ENCODE measurements around the gene ZNF837.

ZNF837 gene

DNA sequence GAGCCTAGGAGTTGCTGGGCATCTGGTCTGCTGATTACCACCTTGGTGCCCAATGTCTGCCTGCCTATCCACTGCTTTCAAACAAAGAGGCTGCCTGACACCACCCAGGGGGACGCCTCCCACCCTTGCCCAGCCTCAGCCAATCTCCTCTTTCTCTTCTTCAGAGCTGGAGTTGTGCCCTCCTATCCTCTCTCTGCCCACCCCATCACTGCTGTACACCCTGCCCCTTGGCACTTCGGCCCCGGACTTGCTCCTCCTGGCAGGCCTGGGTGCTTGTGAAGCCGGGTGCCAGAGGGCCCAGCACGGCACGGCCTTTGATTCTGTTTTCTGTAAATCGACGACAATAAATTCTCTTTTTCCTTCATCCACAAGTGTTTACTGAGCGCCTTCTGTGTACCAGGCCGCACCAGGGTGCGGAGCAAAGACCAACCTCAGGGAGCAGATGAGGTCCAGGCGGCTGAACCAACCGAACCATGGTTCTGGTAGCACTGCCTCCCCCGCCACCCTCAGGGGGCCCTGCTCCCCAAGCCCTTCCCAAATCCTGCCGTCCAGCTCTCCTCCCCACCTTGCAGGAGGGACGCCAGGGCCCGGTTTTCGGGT, 19.6 kb upstream of the ZNF837 start:
- TF ChIP-seq, protein P1, sequence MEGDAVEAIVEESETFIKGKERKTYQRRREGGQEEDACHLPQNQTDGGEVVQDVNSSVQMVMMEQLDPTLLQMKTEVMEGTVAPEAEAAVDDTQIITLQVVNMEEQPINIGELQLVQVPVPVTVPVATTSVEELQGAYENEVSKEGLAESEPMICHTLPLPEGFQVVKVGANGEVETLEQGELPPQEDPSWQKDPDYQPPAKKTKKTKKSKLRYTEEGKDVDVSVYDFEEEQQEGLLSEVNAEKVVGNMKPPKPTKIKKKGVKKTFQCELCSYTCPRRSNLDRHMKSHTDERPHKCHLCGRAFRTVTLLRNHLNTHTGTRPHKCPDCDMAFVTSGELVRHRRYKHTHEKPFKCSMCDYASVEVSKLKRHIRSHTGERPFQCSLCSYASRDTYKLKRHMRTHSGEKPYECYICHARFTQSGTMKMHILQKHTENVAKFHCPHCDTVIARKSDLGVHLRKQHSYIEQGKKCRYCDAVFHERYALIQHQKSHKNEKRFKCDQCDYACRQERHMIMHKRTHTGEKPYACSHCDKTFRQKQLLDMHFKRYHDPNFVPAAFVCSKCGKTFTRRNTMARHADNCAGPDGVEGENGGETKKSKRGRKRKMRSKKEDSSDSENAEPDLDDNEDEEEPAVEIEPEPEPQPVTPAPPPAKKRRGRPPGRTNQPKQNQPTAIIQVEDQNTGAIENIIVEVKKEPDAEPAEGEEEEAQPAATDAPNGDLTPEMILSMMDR (IDR thresholded peaks at IDR 0.05; ENCODE audit: low read depth, low read length, missing control alignments), result no peak
- H3K4me3 ChIP-seq (replicated peaks; ENCODE audit: low read depth, low read length), result peak overlapping the region; percentile 69
- no peak for DNase-seq (ENCODE audit: extremely low read depth, low read depth)

DNA sequence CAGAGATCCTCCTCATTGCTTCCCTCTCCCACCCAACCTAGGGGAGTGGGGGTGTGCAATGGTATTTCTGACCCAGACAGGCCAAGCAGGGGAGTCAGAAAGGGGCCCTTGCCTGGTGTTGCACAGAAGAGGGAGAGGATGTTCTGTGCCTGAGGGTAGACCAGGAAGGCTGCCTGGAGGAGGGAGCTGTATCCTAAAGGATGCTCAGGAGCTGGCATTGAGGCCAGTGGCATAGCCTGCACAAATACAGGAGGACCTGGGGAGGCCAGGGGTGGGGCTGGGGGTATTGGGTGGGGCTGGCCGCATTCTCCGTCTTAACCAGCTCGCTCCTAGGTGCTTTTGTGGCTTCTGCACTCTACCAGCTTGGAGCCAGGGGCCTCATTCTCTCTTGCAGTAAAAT, 19.1 kb upstream of the ZNF837 start:
- no peak for DNase-seq (ENCODE audit: extremely low read depth, low read depth)
- TF ChIP-seq, protein P1 (IDR thresholded peaks at IDR 0.05; ENCODE audit: low read depth, low read length, missing control alignments), result no peak
- no peak overlapping the region for H3K4me3 ChIP-seq (replicated peaks; ENCODE audit: low read depth, low read length)

DNA sequence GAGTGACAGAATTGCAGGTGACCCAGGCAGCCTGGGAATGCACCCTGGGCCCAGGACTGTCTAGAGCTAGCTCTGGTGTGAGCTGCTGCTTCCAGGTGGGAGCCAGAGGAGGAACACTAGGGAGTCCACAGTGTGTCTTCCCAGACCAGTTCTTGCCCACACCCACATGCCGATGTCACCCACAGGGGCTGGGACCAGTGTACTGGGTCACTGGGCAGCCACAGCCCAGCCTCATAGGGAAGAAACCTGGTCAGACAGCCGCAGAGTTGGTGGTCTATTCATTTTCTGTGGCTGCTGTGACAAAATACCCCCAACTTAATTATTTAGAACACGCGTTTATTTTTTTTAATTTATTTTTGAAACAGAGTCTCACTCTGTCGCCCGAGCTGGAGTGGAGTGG, 17.7 kb upstream of the ZNF837 start:
- no peak for DNase-seq (ENCODE audit: extremely low read depth, low read depth)
- TF ChIP-seq, protein P1 (IDR thresholded peaks at IDR 0.05; ENCODE audit: low read depth, low read length, missing control alignments), result no peak
- H3K4me3 ChIP-seq (replicated peaks; ENCODE audit: low read depth, low read length), result no peak overlapping the region

DNA sequence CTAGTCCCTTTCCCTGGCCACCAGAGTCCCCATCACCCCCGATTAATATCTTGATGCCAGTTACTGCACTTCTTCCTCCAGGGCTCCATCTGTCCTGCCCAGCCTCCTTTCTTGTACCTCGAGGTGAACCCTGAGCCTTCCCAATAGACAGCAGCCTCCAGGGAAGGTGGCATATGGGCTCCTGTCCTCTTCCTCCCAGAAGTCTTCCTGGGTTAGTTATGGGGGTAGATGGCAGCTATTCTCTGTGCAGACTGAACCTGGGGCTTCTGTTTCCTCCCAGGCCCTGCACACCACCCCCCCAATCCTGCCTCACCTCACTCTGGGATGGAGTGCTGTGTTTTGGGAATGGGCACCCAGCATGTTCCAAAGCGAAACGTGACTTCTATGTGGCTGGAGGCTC, 17.3 kb upstream of the ZNF837 start:
- TF ChIP-seq, protein P1 (IDR thresholded peaks at IDR 0.05; ENCODE audit: low read depth, low read length, missing control alignments), result no peak
- no peak overlapping the region for H3K4me3 ChIP-seq (replicated peaks; ENCODE audit: low read depth, low read length)
- DNase-seq (ENCODE audit: extremely low read depth, low read depth), result no peak

DNA sequence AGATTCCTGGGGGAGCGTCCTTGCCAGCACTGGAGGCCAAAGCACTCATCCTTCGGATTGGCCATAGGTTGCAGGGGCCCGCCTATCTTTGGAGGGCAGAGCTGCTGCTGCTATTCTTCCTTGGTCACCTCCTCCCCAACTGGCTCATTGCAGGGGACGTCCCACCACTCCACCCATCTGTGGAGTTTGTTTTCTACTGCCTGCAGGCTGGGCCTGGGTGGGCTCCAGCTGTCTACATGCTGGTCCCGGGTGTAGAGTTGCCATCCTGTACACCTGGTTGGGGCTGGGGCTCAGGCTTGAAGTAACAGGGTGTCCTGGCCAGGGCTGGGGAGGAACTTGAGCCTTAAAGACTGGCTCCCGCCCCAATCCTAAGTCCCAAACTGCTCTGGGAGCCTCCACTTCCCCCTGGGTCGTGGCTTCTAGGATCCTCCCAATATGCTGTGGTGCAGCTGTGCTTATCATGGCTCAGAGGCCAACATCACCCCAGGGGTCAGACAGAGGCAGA, 16.8 kb upstream of the ZNF837 start:
- DNase-seq (ENCODE audit: extremely low read depth, low read depth), result no peak
- TF ChIP-seq, protein P1 (IDR thresholded peaks at IDR 0.05; ENCODE audit: low read depth, low read length, missing control alignments), result no peak
- no peak overlapping the region for H3K4me3 ChIP-seq (replicated peaks; ENCODE audit: low read depth, low read length)

DNA sequence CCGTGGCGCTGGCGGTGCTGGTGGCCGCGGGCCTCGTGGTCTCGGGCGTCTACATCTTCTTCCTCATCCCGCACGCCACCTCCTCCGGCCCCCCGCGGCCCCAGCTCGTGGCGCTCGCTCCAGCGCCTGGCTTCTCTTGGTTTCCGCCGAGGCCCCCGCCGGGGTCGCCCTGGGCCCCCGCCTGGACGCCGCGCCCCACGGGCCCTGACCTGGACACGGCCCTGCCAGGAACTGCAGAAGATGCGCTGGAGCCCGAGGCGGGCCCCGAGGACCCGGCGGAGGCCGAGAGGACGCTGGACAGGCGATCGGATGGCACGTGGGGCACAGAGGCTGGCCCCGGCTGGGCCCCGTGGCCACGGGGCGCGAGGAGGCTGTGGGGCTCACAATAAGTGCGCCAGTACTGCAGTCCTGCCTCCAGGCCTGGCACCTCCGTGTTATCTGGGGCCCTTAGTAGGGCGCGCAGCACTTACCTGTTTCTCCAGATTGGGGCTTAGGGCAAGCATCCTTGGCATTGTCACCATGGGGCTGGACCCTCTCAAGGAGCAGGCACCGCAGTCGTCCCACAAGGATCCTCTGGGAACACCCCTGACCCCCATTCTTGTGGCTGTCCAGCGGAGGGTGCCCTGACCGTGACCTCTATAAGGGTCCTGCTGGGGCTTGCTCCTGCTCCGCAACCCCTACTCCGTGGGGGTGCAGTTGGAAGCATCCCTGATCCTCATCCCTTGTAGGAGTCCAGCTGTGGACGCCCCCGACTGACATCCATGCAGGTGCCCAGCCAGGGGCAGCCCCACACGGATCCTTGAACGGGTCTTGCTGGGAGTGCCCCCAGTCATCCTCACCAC, 16.1 kb upstream of the ZNF837 start:
- TF ChIP-seq, protein P1 (IDR thresholded peaks at IDR 0.05; ENCODE audit: low read depth, low read length, missing control alignments), result no peak
- no peak overlapping the region for H3K4me3 ChIP-seq (replicated peaks; ENCODE audit: low read depth, low read length)
- DNase-seq (ENCODE audit: extremely low read depth, low read depth), result no peak
